ENCODE measurements around the gene ZNF276. TPM values are rescaled to one million over a fixed set of nuclear protein-coding genes. Genes with fewer than 3 reads are reported as not detected.
"Not testable (repeated sequence)": the region's sequence is repeated elsewhere in the genome, so short reads cannot be mapped to it uniquely, and the experiment has no call there.

The ZNF276 gene
- total RNA-seq, 1 donor from 2014 or later = 42.2 TPM

DNA sequence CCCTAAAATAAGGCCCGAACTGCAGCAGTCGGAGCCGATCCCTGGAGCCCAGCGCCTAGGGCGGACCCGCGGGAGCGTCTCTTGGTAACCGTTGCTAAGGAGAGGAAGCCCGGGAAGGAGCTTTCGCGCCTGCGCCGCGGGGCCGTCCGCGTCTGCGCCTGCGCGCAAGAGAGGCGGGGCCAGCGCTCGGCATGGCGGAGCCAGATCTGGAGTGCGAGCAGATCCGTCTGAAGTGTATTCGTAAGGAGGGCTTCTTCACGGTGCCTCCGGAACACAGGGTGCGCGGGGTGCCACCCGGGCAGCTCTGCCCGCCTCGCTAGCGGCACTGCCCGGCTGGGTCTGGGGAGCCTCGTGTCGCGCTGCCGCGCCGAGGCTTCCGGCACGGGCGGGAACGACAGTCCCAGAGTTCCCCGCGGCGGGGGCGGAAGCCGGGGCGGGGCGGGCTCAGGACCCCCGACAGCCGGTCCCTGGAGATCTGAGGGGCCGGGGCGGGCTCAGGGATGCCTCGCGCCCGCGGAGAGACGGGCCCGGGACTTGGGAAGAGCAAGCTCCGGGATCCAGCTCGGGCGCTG is 34.7 kb upstream of the ZNF276 start, which contains the start of gene CDK10:
CDK10 (plus strand) TSS at position 170 of the 572 bp plus-strand sequence; CDS start at position 192, 22 bp downstream.
- DNase-seq (ENCODE audit: low spot score in 2 of 2, unreplicated experiment in 2 of 2) = peak; percentile 82 to 98
- no peaks in the 10 kb centered on the region for H3K27me3 Mint-ChIP-seq (ENCODE audit: low read depth)
- H3K27ac Mint-ChIP-seq = peak within 1 kb of the TSS; percentile 94
- TF ChIP-seq, protein P1, sequence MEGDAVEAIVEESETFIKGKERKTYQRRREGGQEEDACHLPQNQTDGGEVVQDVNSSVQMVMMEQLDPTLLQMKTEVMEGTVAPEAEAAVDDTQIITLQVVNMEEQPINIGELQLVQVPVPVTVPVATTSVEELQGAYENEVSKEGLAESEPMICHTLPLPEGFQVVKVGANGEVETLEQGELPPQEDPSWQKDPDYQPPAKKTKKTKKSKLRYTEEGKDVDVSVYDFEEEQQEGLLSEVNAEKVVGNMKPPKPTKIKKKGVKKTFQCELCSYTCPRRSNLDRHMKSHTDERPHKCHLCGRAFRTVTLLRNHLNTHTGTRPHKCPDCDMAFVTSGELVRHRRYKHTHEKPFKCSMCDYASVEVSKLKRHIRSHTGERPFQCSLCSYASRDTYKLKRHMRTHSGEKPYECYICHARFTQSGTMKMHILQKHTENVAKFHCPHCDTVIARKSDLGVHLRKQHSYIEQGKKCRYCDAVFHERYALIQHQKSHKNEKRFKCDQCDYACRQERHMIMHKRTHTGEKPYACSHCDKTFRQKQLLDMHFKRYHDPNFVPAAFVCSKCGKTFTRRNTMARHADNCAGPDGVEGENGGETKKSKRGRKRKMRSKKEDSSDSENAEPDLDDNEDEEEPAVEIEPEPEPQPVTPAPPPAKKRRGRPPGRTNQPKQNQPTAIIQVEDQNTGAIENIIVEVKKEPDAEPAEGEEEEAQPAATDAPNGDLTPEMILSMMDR (IDR thresholded peaks at IDR 0.05; ENCODE audit: unreplicated experiment) = no peak
- H3K4me3 Mint-ChIP-seq = peak within 1 kb of the TSS; percentile 89
- H3K4me1 Mint-ChIP-seq = peaks cover 12% of the 10 kb centered on the region
- peaks cover 9% of the 10 kb centered on the region for H3K9me3 Mint-ChIP-seq
- peaks cover 37% of the 10 kb centered on the region for H3K36me3 Mint-ChIP-seq

- TF ChIP-seq, protein P1 (IDR thresholded peaks at IDR 0.05; ENCODE audit: unreplicated experiment) = no peak
- no peaks in the 10 kb centered on the region for H3K27me3 Mint-ChIP-seq (ENCODE audit: low read depth)
- peak overlapping the region; percentile 89 for H3K4me3 Mint-ChIP-seq
- no peak for DNase-seq (ENCODE audit: low spot score in 2 of 2, unreplicated experiment in 2 of 2)
- peaks cover 6% of the 10 kb centered on the region for H3K9me3 Mint-ChIP-seq
- peaks cover 31% of the 10 kb centered on the region for H3K36me3 Mint-ChIP-seq
- H3K4me1 Mint-ChIP-seq = peaks cover 12% of the 10 kb centered on the region
- peak overlapping the region; percentile 94 for H3K27ac Mint-ChIP-seq
These were observed 34.0 kb upstream of the ZNF276 start for GRCh38 chr16:89687092-89687940.

DNA sequence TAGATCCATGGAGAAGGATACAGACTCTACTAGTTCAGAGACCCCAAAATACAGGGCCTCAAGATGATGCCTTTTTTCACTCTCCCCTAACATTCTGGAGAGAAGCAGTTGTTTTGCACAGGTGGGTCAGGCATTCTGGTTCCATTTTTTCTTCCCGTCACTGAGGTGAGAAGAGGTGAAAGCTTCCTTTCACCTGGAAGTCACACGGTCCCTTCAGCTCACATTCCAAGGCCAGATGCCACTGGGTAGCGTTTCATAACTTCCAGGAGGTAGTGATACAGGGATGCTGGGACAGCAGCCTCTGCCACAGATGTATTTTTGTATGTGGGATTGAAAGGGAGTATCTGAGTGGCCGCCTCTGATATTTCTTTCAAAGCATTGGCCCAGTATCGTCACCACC is 32.9 kb upstream of the ZNF276 start:
- Mint-ChIP-seq H3K27me3 (ENCODE audit: low read depth) (no peaks in the 10 kb centered on the region), H3K27ac (no peak overlapping the region), H3K4me3 (peak overlapping the region; percentile 89), H3K4me1 (peaks cover 12% of the 10 kb centered on the region), H3K9me3 (peaks cover 6% of the 10 kb centered on the region), H3K36me3 (peaks cover 26% of the 10 kb centered on the region)
- TF ChIP-seq, protein P1 (IDR thresholded peaks at IDR 0.05; ENCODE audit: unreplicated experiment) = no peak
- no peak for DNase-seq (ENCODE audit: low spot score in 2 of 2, unreplicated experiment in 2 of 2)

DNA sequence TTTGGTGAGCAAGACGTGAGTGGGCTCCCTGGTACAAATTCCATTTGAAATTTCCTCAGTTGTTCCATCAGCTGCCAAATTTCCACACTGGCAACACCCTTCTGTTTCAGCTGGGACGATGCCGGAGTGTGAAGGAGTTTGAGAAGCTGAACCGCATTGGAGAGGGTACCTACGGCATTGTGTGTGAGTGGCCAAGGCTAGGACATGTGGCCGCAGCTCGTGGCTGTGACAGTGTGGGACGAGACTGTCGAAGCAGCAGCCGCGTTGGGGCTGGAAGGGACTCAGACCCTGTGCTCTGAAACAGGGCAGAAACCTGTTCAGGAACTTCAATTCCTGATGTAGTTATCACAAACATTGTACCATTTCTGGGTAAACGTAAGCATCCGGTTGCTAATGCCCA is 32.2 kb upstream of the ZNF276 start:
- Mint-ChIP-seq H3K9me3 (peaks cover 6% of the 10 kb centered on the region), H3K4me3 (no peak overlapping the region), H3K36me3 (peaks cover 25% of the 10 kb centered on the region), H3K4me1 (peaks cover 12% of the 10 kb centered on the region), H3K27ac (no peak overlapping the region), H3K27me3 (ENCODE audit: low read depth) (no peaks in the 10 kb centered on the region)
- TF ChIP-seq, protein P1 (IDR thresholded peaks at IDR 0.05; ENCODE audit: unreplicated experiment) = no peak
- no peak for DNase-seq (ENCODE audit: low spot score in 2 of 2, unreplicated experiment in 2 of 2)

GRCh38 chr16:89689621-89690020 is 31.7 kb upstream of the ZNF276 start:
- H3K27me3 Mint-ChIP-seq (ENCODE audit: low read depth); H3K27ac Mint-ChIP-seq; DNase-seq (ENCODE audit: low spot score in 2 of 2, unreplicated experiment in 2 of 2); H3K4me3 Mint-ChIP-seq; H3K9me3 Mint-ChIP-seq: not testable (repeated sequence)
- Mint-ChIP-seq H3K4me1 (peaks cover 12% of the 10 kb centered on the region), H3K36me3 (peaks cover 23% of the 10 kb centered on the region)

DNA sequence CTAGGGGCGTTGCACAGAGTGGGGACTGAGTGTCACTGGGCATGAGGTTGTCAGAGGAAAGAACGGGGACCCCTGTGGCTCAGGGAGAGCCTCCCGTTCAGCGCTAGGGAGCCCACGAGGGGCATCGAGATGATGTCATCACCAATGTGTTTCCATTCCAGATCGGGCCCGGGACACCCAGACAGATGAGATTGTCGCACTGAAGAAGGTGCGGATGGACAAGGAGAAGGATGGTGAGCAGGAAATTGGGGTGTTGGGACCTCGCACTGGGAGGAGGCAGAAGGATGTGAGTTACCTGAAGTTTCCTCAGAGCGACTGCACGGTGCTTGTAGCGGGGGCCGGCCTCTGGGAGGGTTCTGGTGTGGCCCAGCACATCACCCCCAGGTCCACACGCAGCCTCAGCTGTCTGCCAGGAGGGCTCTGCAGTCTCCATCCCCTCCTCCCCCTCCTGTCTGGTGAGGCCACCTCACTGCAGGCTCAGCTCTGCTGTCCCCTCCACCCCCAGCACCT is 30.9 kb upstream of the ZNF276 start:
- no peak for DNase-seq (ENCODE audit: low spot score in 2 of 2, unreplicated experiment in 2 of 2)
- Mint-ChIP-seq H3K36me3 (peaks cover 17% of the 10 kb centered on the region), H3K9me3 (no peaks in the 10 kb centered on the region), H3K27me3 (ENCODE audit: low read depth) (no peaks in the 10 kb centered on the region), H3K4me3 (no peak overlapping the region), H3K4me1 (peaks cover 12% of the 10 kb centered on the region), H3K27ac (no peak overlapping the region)
- TF ChIP-seq, protein P1 (IDR thresholded peaks at IDR 0.05; ENCODE audit: unreplicated experiment) = no peak

Measured in mesothelial cell of epicardium (in vitro differentiated cells).